Kidney (tissue), 14 donors: Measurements from ENCODE around the gene A3GALT2. TPM values are rescaled to one million over a fixed set of nuclear protein-coding genes. Genes with fewer than 3 reads are reported as not detected.
A peak's percentile ranks its signal among the peaks of the same experiment; 100 is the strongest.

Experiments
- DNase-seq, 5 donors: peaks; one replicate each; pipeline ENCODE4 v3.0.0-alpha.2; 2013 to 2020
- FAIRE-seq: peaks from 2 replicates; lab custom pipeline; 2012; peaks lifted over from hg19 to GRCh38; lab: Jason Lieb, UNC
- H3K27ac ChIP-seq, 2 donors: one replicate each; pipeline ENCODE4 v1.7.0; 2013; ENCODE audit warnings: low read depth in 2 of 2, low read length in 2 of 2, inconsistent platforms in 1 of 2
- H3K27me3 ChIP-seq: one replicate; pipeline ENCODE4 v1.7.1; 2013; ENCODE audit warnings: low read length, inconsistent platforms; ENCODE audit not compliant: control insufficient read depth, insufficient read depth
- H3K36me3 ChIP-seq, 3 donors: one replicate each; pipeline versions ENCODE4 v1.7.0 to v1.7.1; 2013; ENCODE audit warnings: low read length in 3 of 3, control low read depth in 1 of 3, inconsistent platforms in 1 of 3; ENCODE audit not compliant: insufficient read depth in 3 of 3, control insufficient read depth in 2 of 3
- H3K4me1 ChIP-seq, 3 donors: one replicate each; pipeline versions ENCODE4 v1.7.0 to v1.7.1; 2013; ENCODE audit warnings: low read length in 3 of 3, inconsistent platforms in 1 of 3, low read depth in 1 of 3; ENCODE audit not compliant: control insufficient read depth in 2 of 3, insufficient read depth in 2 of 3
- H3K4me3 ChIP-seq, 3 donors: one replicate each; pipeline versions ENCODE4 v1.7.0 to v1.8.1; 2013; ENCODE audit warnings: low read length in 3 of 3, control low read depth in 1 of 3, inconsistent platforms in 1 of 3
- H3K9ac ChIP-seq, 3 donors: one replicate each; pipeline versions ENCODE4 v1.7.0 to v1.7.1; 2013; ENCODE audit warnings: low read length in 3 of 3, control low read depth in 1 of 3, inconsistent platforms in 1 of 3
- H3K9me3 ChIP-seq, 3 donors: one replicate each; pipeline versions ENCODE4 v1.7.0 to v1.7.1; 2013; ENCODE audit warnings: low read length in 3 of 3, control low read depth in 1 of 3, inconsistent platforms in 1 of 3; ENCODE audit not compliant: control insufficient read depth in 2 of 3, insufficient read depth in 1 of 3
- CTCF ChIP-seq: IDR thresholded peaks from 3 replicates; pipeline ENCODE4 v1.5.1; 2012; ENCODE audit warnings: mild to moderate bottlenecking, moderate library complexity, borderline replicate concordance; ENCODE audit not compliant: insufficient read depth; ENCODE audit errors: extremely low read depth
- intact Hi-C: fragments of 100-400 bp; cut with DNase I; formaldehyde crosslinking; loops from one replicate; pipeline ENCODE4 v1.11.1; 2022
- polyA plus RNA-seq: library from polyadenylated mRNA; stranded (reverse); fragments of 350-450 nt; fragmentation: Illumina TruSeq; extraction: RNeasy Lipid Tissue Mini Kit (QIAGEN cat#74804); gene quantifications from one replicate; pipeline ENCODE4 v1.2.3, GENCODE V29; 2014; ENCODE audit warnings: low read depth, low replicate concordance; ENCODE audit not compliant: insufficient read depth
- total RNA-seq: library from RNA; stranded (reverse); fragmentation: NEBNext Ultra II Directional; extraction: Animal tissue kit (Norgen Biotek cat#: 25700); gene quantifications from one replicate; pipeline ENCODE4 v1.2.1, GENCODE V29; 2021
- donor health status: control.
- donor health status: control.
- donor health status: control.
- donor health status: control.
- donor health status: control.
- donor health status: DM: yes; HTN: yes; CAD: no.
- donor health status: Normal renal cell carcinoma (clear cell type).

Gene A3GALT2
- total and polyA plus RNA-seq, 2 donors from 2014 or later, result not detected

- H3K4me3 ChIP-seq, result no peak overlapping the region
- no peak overlapping the region for H3K9ac ChIP-seq
- FAIRE-seq (no peak), DNase-seq (peak in 1 of 5 donors; percentile 45)
- no peak overlapping the region for H3K27ac ChIP-seq
- no peaks in the 10 kb centered on the region for H3K27me3 ChIP-seq
- intact Hi-C loops, result no loop called here
- peaks cover 0 to 8% (median 7%) of the 10 kb centered on the region in 3 donors for H3K4me1 ChIP-seq
- no peaks in the 10 kb centered on the region for H3K9me3 ChIP-seq
- H3K36me3 ChIP-seq, result no peaks in the 10 kb centered on the region
- TF ChIP-seq CTCF, result no peak
Observed at GRCh38 chr1:33316601-33317000, 4.3 kb downstream of the A3GALT2 start.

GRCh38 chr1:33314416-33314815, 6.5 kb downstream of the A3GALT2 start:
- TF ChIP-seq CTCF, result no peak
- Histone ChIP-seq H3K4me3 (no peak overlapping the region), H3K9ac (no peak overlapping the region), H3K9me3 (no peaks in the 10 kb centered on the region), H3K27ac (no peak overlapping the region), H3K27me3 (no peaks in the 10 kb centered on the region), H3K4me1 (no peaks in the 10 kb centered on the region), H3K36me3 (no peaks in the 10 kb centered on the region)
- FAIRE-seq (no peak), DNase-seq (peak in 1 of 5 donors; percentile 46)
- intact Hi-C loops, result no loop called here

GRCh38 chr1:33312413-33312749, 8.5 kb downstream of the A3GALT2 start:
- no peak for FAIRE-seq
- no peaks in the 10 kb centered on the region for H3K27me3 ChIP-seq
- no peaks in the 10 kb centered on the region for H3K4me1 ChIP-seq
- no peak overlapping the region for H3K4me3 ChIP-seq
- no peak overlapping the region for H3K27ac ChIP-seq
- no peaks in the 10 kb centered on the region for H3K36me3 ChIP-seq
- H3K9me3 ChIP-seq, result no peaks in the 10 kb centered on the region
- H3K9ac ChIP-seq, result no peak overlapping the region
- intact Hi-C loops, result no loop called here
- no peak for TF ChIP-seq CTCF
- peak in 1 of 5 donors; percentile 69 for DNase-seq

- intact Hi-C loops, result no loop called here
- DNase-seq, result peak in 1 of 5 donors; percentile 35
Observed at GRCh38 chr1:33311706-33312412, 9.0 kb downstream of the A3GALT2 start.

More at GRCh38 chr1:33311706-33312412, 9.0 kb downstream of the A3GALT2 start:
- peaks cover 0 to 4% (median 0%) of the 10 kb centered on the region in 3 donors for H3K4me1 ChIP-seq
- no peak overlapping the region for H3K9ac ChIP-seq
- H3K36me3 ChIP-seq, result no peaks in the 10 kb centered on the region
- no peak overlapping the region for H3K27ac ChIP-seq
- H3K9me3 ChIP-seq, result no peaks in the 10 kb centered on the region
- no peak for TF ChIP-seq CTCF
- H3K4me3 ChIP-seq, result no peak overlapping the region
- no peaks in the 10 kb centered on the region for H3K27me3 ChIP-seq
- no peak for FAIRE-seq
